Transverse colon (tissue), 4 donors: Measurements from ENCODE around the gene WEE1. TPM values are rescaled to one million over a fixed set of nuclear protein-coding genes. Genes with fewer than 3 reads are reported as not detected.

ENCODE experiments used
- DNase-seq: peaks from one replicate; pipeline ENCODE4 v3.0.0-alpha.2; 2019
- H3K27ac ChIP-seq, 4 donors: fragments of 200-600 bp; sonication (generic); 2 replicates each; pipeline ENCODE4 v1.5.1; 2016 to 2018; ENCODE audit warnings: inconsistent platforms in 4 of 4
- H3K27me3 ChIP-seq: fragments of 200-600 bp; sonication (generic); 2 replicates; pipeline ENCODE4 v1.5.1; 2017; ENCODE audit warnings: inconsistent platforms
- H3K36me3 ChIP-seq, 4 donors: fragments of 200-600 bp; sonication (generic); 2 replicates each; pipeline ENCODE4 v1.5.1; 2017 to 2019; ENCODE audit warnings: inconsistent platforms in 4 of 4
- H3K4me1 ChIP-seq, 4 donors: fragments of 200-600 bp; sonication (generic); 2 replicates each; pipeline ENCODE4 v1.5.1; 2017 to 2020; ENCODE audit warnings: inconsistent platforms in 4 of 4
- H3K4me3 ChIP-seq, 4 donors: fragments of 200-600 bp; sonication (generic); 1 replicate in 1 of 4; 2 replicates in 3 of 4; pipeline versions ENCODE4 v1.5.1 to v1.6.1; 2017 to 2019; ENCODE audit warnings: inconsistent platforms in 4 of 4
- H3K9me3 ChIP-seq, 2 donors: fragments of 200-600 bp; sonication (generic); 2 replicates each; pipeline ENCODE4 v1.5.1; 2017 to 2019; ENCODE audit warnings: inconsistent platforms in 2 of 2
- EP300 ChIP-seq: sonication (generic); formaldehyde crosslinking; IDR thresholded peaks from one replicate; pipeline ENCODE4 v1.6.1; 2017; ENCODE audit warnings: antibody characterized with exemption, low read depth
- POLR2A ChIP-seq: fragments of 450-650 bp; IDR thresholded peaks from one replicate; pipeline ENCODE4 v1.6.1; 2016; ENCODE audit warnings: antibody characterized with exemption, mild to moderate bottlenecking, moderate library complexity
- POLR2AphosphoS5 ChIP-seq, 3 donors: sonication (generic); formaldehyde crosslinking; IDR thresholded peaks; one replicate each; pipeline ENCODE4 v1.6.1; 2016; ENCODE audit warnings: antibody characterized with exemption in 3 of 3
- WGBS, 2 donors: methylation state at CpG; one replicate each; pipeline ENCODE4 v1.1.5; 2018; ENCODE audit warnings: low coverage in 1 of 2; 5-methylcytosine and 5-hydroxymethylcytosine counted together
- in situ Hi-C, 4 donors: fragments of 200-750 bp; cut with MboI; loops; one replicate each; pipeline versions ENCODE4 v1.15.0 to v1.15.1; 2017; ENCODE audit warnings: low sequenced_read_pairs in 3 of 4, low pct_ligation_motif_present in 1 of 4, low pct_unique_long_range_greater_than_20kb in 1 of 4
- intact Hi-C: fragments of 100-400 bp; cut with DNase I; formaldehyde crosslinking; loops from one replicate; pipeline ENCODE4 v1.15.1; 2023; ENCODE audit warnings: low total_unique reads
- total RNA-seq, 4 donors: library from RNA; depleted of rRNA; stranded (reverse); fragments of >200 nt; gene quantifications; one replicate each; pipeline ENCODE4 v1.1.0, GENCODE V29; 2016
- TF ChIP-seq, protein P1 (sequence below), 5 experiments: fragments of 200-600 bp in 3 of 5; fragments of 450-650 bp in 2 of 5; sonication (generic) in 3 of 5; IDR thresholded peaks; 1 replicate in 2 of 5; 2 replicates in 3 of 5; pipeline ENCODE4 v1.5.1; 2016 to 2017; ENCODE audit warnings: antibody characterized with exemption in 5 of 5, inconsistent platforms in 3 of 5, mild to moderate bottlenecking in 2 of 5, moderate library complexity in 1 of 5

WEE1 gene
- total RNA-seq, 4 donors from 2014 or later: 7.9 to 48.2 (median 31.8) TPM

DNA sequence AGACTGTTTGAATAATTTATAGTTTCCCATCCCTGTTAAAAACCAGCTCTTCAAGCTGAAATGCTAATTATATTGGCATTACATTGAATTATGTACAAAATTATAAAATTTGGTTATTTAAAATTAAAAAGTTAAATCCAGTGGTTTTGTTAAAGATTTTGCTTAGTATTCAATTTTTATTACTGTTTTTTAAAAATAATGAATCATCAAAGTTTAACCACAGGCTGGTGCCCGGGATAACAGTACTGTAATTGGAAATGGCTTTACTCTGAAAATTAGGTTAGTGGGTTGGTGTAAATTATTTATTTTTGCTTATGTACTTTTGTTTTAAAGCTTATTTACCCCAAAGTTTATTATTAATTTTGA lies 45.4 kb upstream of the WEE1 start:
- no peaks in the 10 kb centered on the region for H3K9me3 ChIP-seq
- peaks cover 16 to 61% (median 47%) of the 10 kb centered on the region in 4 donors for H3K4me1 ChIP-seq
- WGBS, 2 donors: 59 to 73% methylated on average over 1 of the region's 1 CpG
- intact Hi-C loops: loop anchor here (5.0 kb wide), 1 partner anchor 44 kb away; the partner anchor contains the start of gene WEE1
- H3K4me3 ChIP-seq: no peak overlapping the region
- no peaks in the 10 kb centered on the region for H3K27me3 ChIP-seq
- in situ Hi-C loops: no loop called here
- TF ChIP-seq EP300 (no peak), POLR2A (no peak), POLR2AphosphoS5 (IDR thresholded peaks at IDR 0.05) (no peak)
- TF ChIP-seq, protein P1, sequence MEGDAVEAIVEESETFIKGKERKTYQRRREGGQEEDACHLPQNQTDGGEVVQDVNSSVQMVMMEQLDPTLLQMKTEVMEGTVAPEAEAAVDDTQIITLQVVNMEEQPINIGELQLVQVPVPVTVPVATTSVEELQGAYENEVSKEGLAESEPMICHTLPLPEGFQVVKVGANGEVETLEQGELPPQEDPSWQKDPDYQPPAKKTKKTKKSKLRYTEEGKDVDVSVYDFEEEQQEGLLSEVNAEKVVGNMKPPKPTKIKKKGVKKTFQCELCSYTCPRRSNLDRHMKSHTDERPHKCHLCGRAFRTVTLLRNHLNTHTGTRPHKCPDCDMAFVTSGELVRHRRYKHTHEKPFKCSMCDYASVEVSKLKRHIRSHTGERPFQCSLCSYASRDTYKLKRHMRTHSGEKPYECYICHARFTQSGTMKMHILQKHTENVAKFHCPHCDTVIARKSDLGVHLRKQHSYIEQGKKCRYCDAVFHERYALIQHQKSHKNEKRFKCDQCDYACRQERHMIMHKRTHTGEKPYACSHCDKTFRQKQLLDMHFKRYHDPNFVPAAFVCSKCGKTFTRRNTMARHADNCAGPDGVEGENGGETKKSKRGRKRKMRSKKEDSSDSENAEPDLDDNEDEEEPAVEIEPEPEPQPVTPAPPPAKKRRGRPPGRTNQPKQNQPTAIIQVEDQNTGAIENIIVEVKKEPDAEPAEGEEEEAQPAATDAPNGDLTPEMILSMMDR (IDR thresholded peaks at IDR 0.05): no peak
- peak overlapping the region; percentile 84 to 87 (median 85) for H3K27ac ChIP-seq
- DNase-seq: no peak
- H3K36me3 ChIP-seq: no peaks in the 10 kb centered on the region

DNA sequence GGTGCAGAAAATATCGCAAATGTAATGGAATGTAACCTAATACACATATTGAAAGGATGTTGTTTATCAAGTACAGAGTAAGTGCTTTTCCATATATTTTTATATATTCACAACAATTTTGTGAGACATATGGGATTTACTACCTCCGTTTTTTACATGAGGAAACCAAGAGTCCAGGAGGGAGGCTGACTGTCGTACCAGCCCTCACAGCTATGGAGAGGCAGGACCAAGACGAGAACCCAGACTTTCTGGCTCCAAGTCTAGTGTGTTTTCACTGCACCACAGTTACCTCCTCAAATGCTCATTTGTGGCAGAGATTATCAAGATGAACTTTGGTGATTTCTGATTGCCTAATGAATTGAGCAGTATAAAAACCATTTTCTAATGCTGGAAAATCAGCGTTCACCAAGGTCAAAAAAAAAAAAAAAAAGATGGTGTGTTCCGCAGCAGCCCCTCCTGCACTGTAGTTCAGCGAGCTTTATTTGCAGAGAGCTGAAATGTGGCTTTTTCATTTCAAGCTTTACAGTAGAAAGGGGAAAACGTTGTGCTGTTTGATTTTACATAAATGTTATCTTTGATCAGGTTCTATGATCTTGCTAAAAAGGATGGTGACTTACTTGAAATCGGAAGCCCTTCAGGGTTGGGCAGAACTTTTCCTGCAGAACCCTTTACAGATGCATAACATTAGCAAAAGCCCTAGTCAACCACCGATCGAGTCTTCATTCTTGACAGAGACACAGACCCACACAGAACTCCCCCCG lies 44.7 kb upstream of the WEE1 start:
- Histone ChIP-seq H3K36me3 (no peaks in the 10 kb centered on the region), H3K4me1 (peaks cover 16 to 61% (median 47%) of the 10 kb centered on the region in 4 donors), H3K27ac (peak overlapping the region; percentile 84 to 87 (median 85)), H3K9me3 (no peaks in the 10 kb centered on the region), H3K27me3 (no peaks in the 10 kb centered on the region), H3K4me3 (no peak overlapping the region)
- in situ Hi-C loops: no loop called here
- TF ChIP-seq, protein P1 (IDR thresholded peaks at IDR 0.05): no peak
- TF ChIP-seq POLR2A (no peak), POLR2AphosphoS5 (IDR thresholded peaks at IDR 0.05) (no peak), EP300 (no peak)
- no peak for DNase-seq
- WGBS, 2 donors: 52 to 60% methylated on average over 7 to 12 of the region's 12 CpGs
- intact Hi-C loops: loop anchor here (5.0 kb wide), 1 partner anchor 44 kb away; the partner anchor contains the start of gene WEE1

DNA sequence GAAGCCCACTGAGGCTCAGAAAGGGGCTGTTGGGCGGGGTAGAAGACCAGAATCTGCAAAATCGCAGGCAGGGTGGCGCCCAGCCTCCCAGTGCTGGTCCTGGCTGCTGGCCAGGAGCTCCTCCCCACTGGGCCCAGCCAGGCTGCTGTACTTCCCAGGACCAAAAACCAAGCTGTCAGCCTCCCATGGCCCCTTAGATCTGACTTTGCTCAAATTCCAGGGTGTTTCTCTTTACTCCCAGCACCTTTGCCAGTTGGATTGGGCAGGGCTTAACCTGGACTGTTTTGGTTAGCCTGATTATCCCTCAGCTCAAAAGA lies 44.2 kb upstream of the WEE1 start:
- DNase-seq: peak; percentile 67
- intact Hi-C loops: loop anchor here (5.0 kb wide), 1 partner anchor 43 kb away; the partner anchor contains the start of gene WEE1
- Histone ChIP-seq H3K36me3 (no peaks in the 10 kb centered on the region), H3K4me1 (peaks cover 16 to 61% (median 47%) of the 10 kb centered on the region in 4 donors), H3K27ac (peak overlapping the region; percentile 84 to 87 (median 85)), H3K4me3 (no peak overlapping the region), H3K9me3 (no peaks in the 10 kb centered on the region), H3K27me3 (no peaks in the 10 kb centered on the region)
- WGBS, 2 donors: 24% methylated on average over 3 of the region's 3 CpGs; no CpG with 5 or more reads in 1 of the 2 donors
- TF ChIP-seq POLR2AphosphoS5 (IDR thresholded peaks at IDR 0.05): peak in 1 of 3 donors; percentile 7
- TF ChIP-seq, protein P1 (IDR thresholded peaks at IDR 0.05): no peak
- TF ChIP-seq POLR2A: no peak
- no peak for TF ChIP-seq EP300
- in situ Hi-C loops: no loop called here

- intact Hi-C loops: no loop called here
- Histone ChIP-seq H3K36me3 (no peaks in the 10 kb centered on the region), H3K4me3 (no peak overlapping the region), H3K4me1 (peaks cover 16 to 60% (median 44%) of the 10 kb centered on the region in 4 donors), H3K9me3 (no peaks in the 10 kb centered on the region), H3K27me3 (no peaks in the 10 kb centered on the region), H3K27ac (peak overlapping the region; percentile 84 to 87 (median 85))
- in situ Hi-C loops: loop anchor here in 1 of 4 donors (10.0 kb wide), 2 partner anchors 85 to 225 kb away; no protein-coding TSS in a partner anchor
- WGBS, 2 donors: 80 to 84% methylated on average over 3 to 9 of the region's 9 CpGs
- no peak for DNase-seq
- TF ChIP-seq EP300 (no peak), POLR2AphosphoS5 (IDR thresholded peaks at IDR 0.05) (no peak), POLR2A (no peak)
- TF ChIP-seq, protein P1 (IDR thresholded peaks at IDR 0.05): no peak
Measured at GRCh38 chr11:9530020-9530621, 43.3 kb upstream of the WEE1 start.
